Stimulated activated CD8-positive, alpha-beta memory T cell treated with anti-CD3 and anti-CD28 coated beads, Interleukin-4, amount 100 ng/mL, for 48 hours (primary cell): ENCODE data around the gene LYPD6.

Experiments used
- DNase-seq: peaks from one replicate; pipeline ENCODE4 v3.0.0-alpha.2; 2020

Gene LYPD6

DNA sequence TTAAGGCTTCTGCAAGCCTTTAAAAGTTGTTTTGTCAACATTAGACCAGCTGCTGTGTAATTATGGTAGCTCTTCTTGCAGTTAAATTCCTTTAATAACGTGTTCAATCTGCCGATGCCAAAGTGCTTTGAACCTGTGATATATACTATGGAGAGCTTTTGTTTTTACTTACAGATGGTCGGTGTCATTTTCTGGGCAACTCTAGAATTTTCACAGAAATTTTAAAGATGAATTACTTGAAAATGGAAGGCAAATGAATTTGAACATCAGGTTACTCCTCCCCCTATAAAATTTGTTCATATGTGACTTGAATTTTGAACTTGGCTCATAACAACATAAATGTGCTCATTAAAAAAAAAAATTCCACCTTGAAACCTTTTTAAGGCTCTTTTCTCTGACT is 23.0 kb downstream of the LYPD6 start:
- no peak for DNase-seq

GRCh38 chr2:149355716-149356422 is 25.5 kb downstream of the LYPD6 start:
- no peak for DNase-seq

DNA sequence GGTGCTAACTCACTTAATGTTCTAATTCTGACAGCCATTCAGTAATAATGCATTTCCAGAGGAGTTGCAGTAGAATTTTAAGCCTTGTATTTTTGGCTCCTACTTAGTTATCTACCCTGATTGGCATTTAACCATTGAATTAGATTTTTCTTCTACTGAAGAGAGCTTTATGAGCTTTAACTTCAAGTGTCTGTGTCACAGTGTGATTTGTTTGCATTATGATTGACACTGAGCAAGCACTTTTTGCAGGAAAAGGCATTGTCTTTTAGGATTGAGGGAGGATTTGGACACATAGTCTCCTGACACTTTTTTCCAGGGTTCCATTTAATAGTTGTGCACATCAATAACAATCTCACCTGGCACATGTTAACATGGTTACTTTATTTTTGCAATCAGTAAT is 26.7 kb downstream of the LYPD6 start:
- DNase-seq: no peak

- DNase-seq: no peak
Observed at GRCh38 chr2:149360106-149360505, 29.7 kb downstream of the LYPD6 start.

GRCh38 chr2:149363958-149364357 is 33.6 kb downstream of the LYPD6 start:
- DNase-seq: no peak

- no peak for DNase-seq
Observed at GRCh38 chr2:149364839-149365238, 34.5 kb downstream of the LYPD6 start.

- no peak for DNase-seq
Observed at GRCh38 chr2:149365931-149366583, 35.7 kb downstream of the LYPD6 start.

DNA sequence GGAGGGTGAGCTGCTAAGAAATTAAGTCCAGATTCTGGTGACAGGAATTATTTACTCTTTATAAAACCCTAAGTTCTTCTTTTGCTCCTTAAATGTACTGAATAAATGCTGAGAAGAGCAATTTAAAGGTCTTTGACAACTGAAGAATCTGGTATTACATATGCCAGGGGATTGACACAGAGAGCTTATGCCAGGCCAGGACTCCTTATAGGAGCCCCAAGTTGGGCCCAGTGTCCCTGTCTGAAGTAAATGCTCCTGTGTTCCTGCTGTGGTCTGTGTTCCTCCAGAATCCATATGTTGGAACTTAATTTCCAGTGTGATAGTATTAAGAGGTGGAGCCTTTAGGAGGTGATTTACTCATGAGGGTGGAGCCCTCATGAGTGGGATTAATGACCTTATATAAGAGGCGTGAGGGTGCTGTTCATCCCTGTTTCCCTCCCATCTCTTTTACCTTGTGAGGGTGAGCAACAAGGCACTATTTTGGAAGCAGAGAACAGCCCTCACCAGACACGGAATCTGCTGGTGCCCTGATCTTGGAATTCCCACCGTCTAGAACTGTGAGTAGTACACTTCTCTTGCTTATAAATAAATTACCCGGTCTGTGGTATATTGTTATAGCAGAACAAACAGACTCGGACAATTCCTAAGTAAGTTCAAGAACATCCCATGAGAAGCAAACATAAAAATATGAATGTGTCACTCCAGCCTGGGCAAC is 39.8 kb downstream of the LYPD6 start:
- DNase-seq: no peak

DNA sequence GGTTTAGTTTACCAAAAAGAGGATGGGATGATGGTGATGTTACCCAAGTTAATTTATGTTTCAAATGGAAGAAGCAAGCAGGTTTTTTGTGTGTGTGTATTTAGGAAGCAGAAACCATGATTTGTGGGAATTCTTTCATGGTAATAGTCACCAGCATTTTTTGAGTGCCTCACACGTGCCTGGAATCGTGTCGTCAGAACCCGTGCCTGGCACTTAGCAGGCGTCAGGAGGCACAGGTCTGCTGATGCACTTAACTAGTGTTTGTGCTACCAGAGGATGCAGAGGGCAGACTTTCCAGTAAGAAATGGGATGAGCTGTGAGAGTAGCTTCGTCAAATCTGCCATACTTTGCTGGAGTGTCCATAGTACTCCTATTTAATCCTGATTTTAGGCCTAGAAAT is 41.1 kb downstream of the LYPD6 start:
- no peak for DNase-seq

GRCh38 chr2:149375801-149376361 is 45.5 kb downstream of the LYPD6 start:
- DNase-seq: no peak

DNA sequence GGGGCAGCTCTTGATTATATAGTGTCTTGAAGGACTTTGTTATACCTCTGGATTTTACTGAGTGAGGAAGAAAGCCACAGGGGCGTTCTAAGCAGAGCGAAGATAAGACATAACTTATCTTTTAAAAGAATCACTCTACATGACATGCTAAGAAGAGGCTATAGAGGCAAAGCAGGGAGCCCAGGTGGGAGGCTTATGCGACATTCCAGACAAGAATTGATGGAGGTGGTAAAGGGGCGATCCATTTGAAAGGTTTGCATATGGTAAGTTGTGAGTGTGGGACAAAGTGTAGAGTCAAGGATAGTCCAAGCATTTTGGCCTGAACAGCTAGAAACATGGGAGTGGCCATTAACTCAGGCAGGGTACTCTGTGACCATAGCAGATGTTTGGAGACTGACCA is 49.8 kb downstream of the LYPD6 start:
- DNase-seq: no peak

DNA sequence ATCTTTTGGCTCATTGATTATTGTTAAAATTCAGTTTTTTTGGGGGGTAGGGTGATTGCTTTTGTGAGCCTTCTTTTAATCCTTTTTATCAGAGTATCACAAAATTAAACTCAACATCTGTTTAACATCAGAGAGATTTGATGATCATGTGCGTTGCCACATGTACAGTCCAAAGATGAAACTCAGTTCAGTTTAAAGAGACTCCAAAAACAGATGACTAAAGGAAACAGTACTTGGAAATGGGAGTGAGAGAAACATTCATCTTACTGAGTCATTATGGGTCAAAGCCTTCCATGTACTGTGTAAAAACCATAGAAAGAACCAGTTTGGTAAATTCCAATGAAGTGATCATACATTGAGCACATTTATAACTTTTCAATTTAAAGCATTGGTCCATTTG is 53.0 kb downstream of the LYPD6 start:
- no peak for DNase-seq

DNA sequence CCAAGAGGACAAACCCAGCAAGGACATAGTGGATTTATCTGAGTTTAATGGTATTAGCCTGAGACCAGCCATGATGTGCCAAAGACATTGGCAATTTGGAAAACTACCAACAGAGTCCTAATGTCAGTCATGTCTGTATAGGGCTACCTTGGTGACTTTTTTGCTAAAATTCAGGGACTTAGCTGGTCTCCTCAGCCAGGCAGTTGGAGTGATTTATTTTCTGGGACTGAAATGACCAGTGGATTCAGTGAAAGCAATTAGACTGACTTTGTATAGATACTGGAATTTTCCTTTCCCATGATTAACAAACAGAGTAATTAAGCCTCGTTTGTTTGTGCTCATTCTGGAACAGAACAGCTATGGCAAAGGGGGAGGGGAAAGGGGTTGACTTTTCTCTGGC is 55.0 kb downstream of the LYPD6 start:
- no peak for DNase-seq

DNA sequence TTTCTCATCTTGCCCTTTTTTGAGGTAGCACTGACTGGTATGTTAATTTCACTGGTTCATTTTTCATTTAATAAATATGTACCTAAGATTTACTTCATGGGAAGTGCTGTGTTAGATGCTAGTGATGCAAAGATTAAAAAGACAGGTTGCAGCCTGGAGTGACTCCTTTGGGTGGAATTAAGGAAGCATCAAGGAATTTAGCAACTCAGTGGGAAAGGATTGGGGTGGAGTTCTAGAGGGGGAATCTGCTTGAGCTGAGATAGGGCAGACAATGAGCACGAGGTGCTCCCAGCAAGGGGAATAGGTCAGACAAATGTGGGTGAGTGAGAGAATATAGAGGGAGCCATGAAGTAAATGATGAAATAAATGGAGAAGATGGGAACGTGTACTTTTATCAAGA is 57.0 kb downstream of the LYPD6 start:
- no peak for DNase-seq

DNA sequence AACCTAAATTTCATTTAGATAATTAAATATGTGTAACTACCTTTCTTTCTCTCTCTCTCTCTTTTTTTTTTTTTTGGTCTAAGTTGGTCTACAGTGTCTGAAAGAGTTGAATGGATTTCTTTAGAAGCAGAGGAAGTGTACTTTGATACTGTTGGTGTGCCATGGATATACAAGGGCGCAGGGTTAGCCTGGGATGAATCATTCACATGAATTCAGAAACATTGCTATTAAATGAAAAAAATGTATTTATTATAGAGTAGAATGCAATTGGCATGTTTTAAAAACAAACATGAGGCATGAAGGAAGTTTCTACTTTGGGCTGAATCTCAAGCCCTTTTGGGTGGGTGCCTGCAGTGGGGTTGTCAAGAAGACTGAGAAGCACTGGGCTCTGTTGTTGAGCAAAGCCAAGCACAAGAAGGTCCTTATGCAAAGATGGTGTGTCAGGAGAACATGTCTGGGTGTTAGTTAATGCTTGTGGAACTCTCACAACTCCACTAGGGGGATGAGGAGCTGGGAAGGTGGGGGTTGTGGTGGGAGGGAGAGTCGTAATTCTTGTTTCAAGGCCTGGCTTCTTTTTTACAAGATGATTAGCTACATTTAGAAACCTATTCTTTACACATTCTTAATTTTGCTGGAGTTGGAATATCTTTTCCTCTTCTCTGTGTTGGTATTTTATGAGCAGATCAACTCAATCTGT is 57.9 kb downstream of the LYPD6 start:
- no peak for DNase-seq

GRCh38 chr2:149389506-149390167 is 59.2 kb downstream of the LYPD6 start:
- DNase-seq: no peak

GRCh38 chr2:149393614-149394013 is 63.2 kb downstream of the LYPD6 start:
- DNase-seq: no peak

- DNase-seq: no peak
Observed at GRCh38 chr2:149394864-149395263, 64.5 kb downstream of the LYPD6 start.

- no peak for DNase-seq
Observed at GRCh38 chr2:149399934-149400615, 69.7 kb downstream of the LYPD6 start.

DNA sequence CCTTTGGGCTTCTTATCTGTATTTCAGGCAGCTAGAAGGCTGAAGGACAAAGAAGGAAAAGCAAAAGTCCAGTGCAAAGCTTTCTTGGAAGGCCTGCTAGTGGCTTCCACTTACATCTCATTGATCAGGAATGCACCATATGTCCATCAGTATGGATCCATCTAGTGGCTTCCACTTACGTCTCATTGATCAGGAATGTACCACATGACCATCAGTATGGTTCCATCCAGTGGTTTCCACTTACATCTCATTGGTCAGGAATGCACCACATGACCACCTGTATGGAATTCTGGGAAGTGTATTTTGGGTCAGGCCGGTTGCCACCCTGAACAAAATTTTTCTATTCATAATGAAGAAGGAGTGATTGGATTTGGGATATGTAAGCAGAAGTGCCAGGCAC is 70.6 kb downstream of the LYPD6 start:
- DNase-seq: no peak

GRCh38 chr2:149409506-149409905 is 79.1 kb downstream of the LYPD6 start:
- no peak for DNase-seq
